ENCODE results near the gene KRTAP4-2. TPM values are rescaled to one million over a fixed set of nuclear protein-coding genes. Genes with fewer than 3 reads are reported as not detected.

Gene KRTAP4-2
- total and polyA plus RNA-seq, 2 of the 13 experiments (the other 11 are each of a cell fraction or from before 2014, with no cell fraction given) = not detected

DNA sequence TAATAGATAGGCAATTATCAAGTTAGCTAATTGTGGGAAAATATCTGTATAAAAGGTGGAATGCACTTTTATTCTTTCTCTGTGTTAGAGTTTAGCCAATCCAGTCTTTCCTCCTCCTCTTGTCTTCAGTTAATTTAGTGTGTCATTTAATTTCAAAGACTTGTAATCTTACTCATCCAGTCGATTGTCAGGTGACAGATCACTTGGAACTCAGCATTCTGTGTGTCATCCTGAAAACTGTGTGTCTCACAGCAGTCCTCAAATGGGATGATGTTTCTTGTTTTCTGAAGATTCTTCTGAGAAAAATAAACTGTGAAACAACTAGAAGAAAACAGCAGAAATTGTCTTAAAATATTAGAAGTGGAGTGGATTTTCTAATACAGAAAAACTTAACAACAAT lies 7.0 kb upstream of the KRTAP4-2 start:
- Histone ChIP-seq H3K79me2 (ENCODE audit: insufficient read depth, low read length) (no peaks in the 10 kb centered on the region), H2AFZ (ENCODE audit: low read length) (no peak overlapping the region), H3K9me3 (ENCODE audit: low read length) (no peaks in the 10 kb centered on the region), H3K27me3 (ENCODE audit: control insufficient read depth in 1 of 2, insufficient read depth in 2 of 2, low read length in 2 of 2) (0 out of 5 replicates have a peak, but pooled peaks cover 0 to 2% of the 10 kb centered on the region in 2 experiments), H3K9ac (ENCODE audit: insufficient read depth, low read depth, low read length) (no peak overlapping the region), H3K4me1 (ENCODE audit: insufficient read depth, low read length) (no peaks in the 10 kb centered on the region), H4K20me1 (ENCODE audit: insufficient read depth, low read length) (no peaks in the 10 kb centered on the region), H3K36me3 (replicated peaks in 1 of 2; ENCODE audit: control insufficient read depth in 1 of 2, insufficient read depth in 2 of 2, low read length in 2 of 2) (no peaks in the 10 kb centered on the region), H3K4me3 (replicated peaks in 1 of 3; ENCODE audit: insufficient read depth in 1 of 3, low read depth in 2 of 3, low read length in 3 of 3) (no peak overlapping the region), H3K4me2 (ENCODE audit: low read depth, low read length) (no peak overlapping the region), H3K27ac (ENCODE audit: extremely low read length, insufficient read depth, low read length) (no peak overlapping the region)
- DNase-seq (ENCODE audit: low spot score) (no peak), ATAC-seq (no peak), FAIRE-seq (no peak)
- TF ChIP-seq, protein P1, sequence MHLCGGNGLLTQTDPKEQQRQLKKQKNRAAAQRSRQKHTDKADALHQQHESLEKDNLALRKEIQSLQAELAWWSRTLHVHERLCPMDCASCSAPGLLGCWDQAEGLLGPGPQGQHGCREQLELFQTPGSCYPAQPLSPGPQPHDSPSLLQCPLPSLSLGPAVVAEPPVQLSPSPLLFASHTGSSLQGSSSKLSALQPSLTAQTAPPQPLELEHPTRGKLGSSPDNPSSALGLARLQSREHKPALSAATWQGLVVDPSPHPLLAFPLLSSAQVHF (CRISPR knock-in tag; IDR thresholded peaks at IDR 0.05) = no peak
- TF ChIP-seq KAT7 (CRISPR knock-in tag; IDR thresholded peaks at IDR 0.05; ENCODE audit: borderline replicate concordance) (no peak), RORA (CRISPR knock-in tag; IDR thresholded peaks at IDR 0.05) (no peak), ZNF619 (CRISPR knock-in tag; IDR thresholded peaks at IDR 0.05) (no peak), MEF2D (CRISPR knock-in tag; IDR thresholded peaks at IDR 0.05) (no peak), ZNF605 (CRISPR knock-in tag; IDR thresholded peaks at IDR 0.05) (no peak), KMT2A (CRISPR knock-in tag; IDR thresholded peaks at IDR 0.05) (no peak), ZNF567 (CRISPR knock-in tag; IDR thresholded peaks at IDR 0.05; ENCODE audit: borderline replicate concordance) (no peak), ZFP82 (CRISPR knock-in tag; IDR thresholded peaks at IDR 0.05; ENCODE audit: borderline replicate concordance) (no peak), EP300 (IDR thresholded peaks at IDR 0.05; ENCODE audit: low read depth in 2 of 2, low read length in 2 of 2) (no peak), EP300 (CRISPR knock-in tag; IDR thresholded peaks at IDR 0.05; ENCODE audit: borderline replicate concordance) (no peak), ZNF839 (CRISPR knock-in tag; IDR thresholded peaks at IDR 0.05; ENCODE audit: borderline replicate concordance) (no peak)
- intact Hi-C loops (cut with micrococcal nuclease; ENCODE audit: unreplicated experiment) (no loop called here), in situ Hi-C loops (cut with HindIII; ENCODE audit: extremely low pct_ligation_motif_present, low pct_unique_long_range_greater_than_20kb) (no loop called here)
- 0% methylated on average over 1 of the region's 1 CpG for WGBS (ENCODE audit: low lambda C conversion rate)
- no TSS peak for BruUV-seq (replicated peaks)
- POLR2A ChIA-PET = no interaction called here
- CTCF ChIA-PET (ENCODE audit: low intra/inter-chr PET ratio, low total read pairs) = no interaction called here

Measured in HepG2 (cell line).